Activated CD8-positive, alpha-beta T cell treated with anti-CD3 and anti-CD28 coated beads for 36 hours (primary cell): ENCODE results near the gene TMPRSS11A. TPM values are rescaled to one million over a fixed set of nuclear protein-coding genes. Genes with fewer than 3 reads are reported as not detected.

ENCODE experiments used
- ATAC-seq: fragments of 200-7000 bp; cut with Tn5 transposase; one replicate; pipeline ENCODE4 v1.10.0; 2021; ENCODE audit warnings: mild to moderate bottlenecking, moderate library complexity
- CTCF ChIA-PET: fragments of 350-600 bp; sonication (Branson Sonifier 250); formaldehyde crosslinking; loops from one replicate; lab custom pipeline; 2021; ENCODE audit warnings: antibody characterized with exemption; lab: Charles Lee
- POLR2A ChIA-PET: fragments of 350-600 bp; sonication (Branson Sonifier 250); formaldehyde crosslinking; loops from one replicate; lab custom pipeline; 2021; ENCODE audit warnings: antibody characterized with exemption; lab: Charles Lee
- DNase-seq: peaks from one replicate; pipeline ENCODE4 v3.0.0-alpha.2; 2020
- H3K27ac Mint-ChIP-seq: one replicate; pipeline ENCODE4 v1.8.0; 2021; ENCODE audit warnings: mild to moderate bottlenecking, mixed read lengths
- H3K27me3 Mint-ChIP-seq: one replicate; pipeline ENCODE4 v1.8.0; 2021; ENCODE audit warnings: mixed read lengths
- H3K36me3 Mint-ChIP-seq: one replicate; pipeline ENCODE4 v1.8.0; 2021; ENCODE audit warnings: low read depth, mixed read lengths
- H3K4me1 Mint-ChIP-seq: one replicate; pipeline ENCODE4 v1.8.0; 2021; ENCODE audit warnings: low read depth, mixed read lengths
- H3K4me3 Mint-ChIP-seq: one replicate; pipeline ENCODE4 v1.8.0; 2021; ENCODE audit warnings: mild to moderate bottlenecking, moderate library complexity, mixed read lengths
- H3K9me3 Mint-ChIP-seq: one replicate; pipeline ENCODE4 v1.8.0; 2021; ENCODE audit warnings: mixed read lengths
- intact Hi-C: fragments of 100-400 bp; cut with micrococcal nuclease; formaldehyde crosslinking; loops from one replicate; pipeline ENCODE4 v1.10.0; 2022
- total RNA-seq, 2 experiments: library from RNA; stranded (reverse); gene quantifications; one replicate each; pipeline ENCODE4 v1.2.3, GENCODE V29; 2021
- TF ChIP-seq, protein P1 (sequence below): fragments of 200-600 bp; IDR thresholded peaks from one replicate; pipeline ENCODE4 v1.8.0; 2022; ENCODE audit warnings: antibody characterized with exemption, mild to moderate bottlenecking

TMPRSS11A gene
- total RNA-seq, 2 experiments from 2014 or later = not detected

DNA sequence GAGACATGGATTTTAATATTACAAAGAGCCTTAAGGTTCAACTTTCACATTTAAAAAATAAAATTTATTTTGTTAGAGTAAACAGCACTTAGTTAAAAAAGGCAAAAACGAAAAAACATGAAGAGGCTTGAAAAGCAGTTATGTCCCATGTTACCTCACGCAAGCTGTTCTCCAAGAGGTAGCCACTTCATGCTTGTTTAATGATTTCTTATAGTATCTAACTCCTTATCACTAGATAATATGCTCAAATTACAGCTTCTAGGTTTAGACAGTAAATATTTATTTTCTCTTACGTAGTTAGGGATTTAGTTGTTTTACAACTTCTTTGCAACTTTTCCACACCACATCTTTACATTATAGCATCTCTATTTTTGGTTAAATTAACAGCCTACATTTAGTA, 51.7 kb downstream of the TMPRSS11A start:
- POLR2A ChIA-PET = no interaction called here
- TF ChIP-seq, protein P1, sequence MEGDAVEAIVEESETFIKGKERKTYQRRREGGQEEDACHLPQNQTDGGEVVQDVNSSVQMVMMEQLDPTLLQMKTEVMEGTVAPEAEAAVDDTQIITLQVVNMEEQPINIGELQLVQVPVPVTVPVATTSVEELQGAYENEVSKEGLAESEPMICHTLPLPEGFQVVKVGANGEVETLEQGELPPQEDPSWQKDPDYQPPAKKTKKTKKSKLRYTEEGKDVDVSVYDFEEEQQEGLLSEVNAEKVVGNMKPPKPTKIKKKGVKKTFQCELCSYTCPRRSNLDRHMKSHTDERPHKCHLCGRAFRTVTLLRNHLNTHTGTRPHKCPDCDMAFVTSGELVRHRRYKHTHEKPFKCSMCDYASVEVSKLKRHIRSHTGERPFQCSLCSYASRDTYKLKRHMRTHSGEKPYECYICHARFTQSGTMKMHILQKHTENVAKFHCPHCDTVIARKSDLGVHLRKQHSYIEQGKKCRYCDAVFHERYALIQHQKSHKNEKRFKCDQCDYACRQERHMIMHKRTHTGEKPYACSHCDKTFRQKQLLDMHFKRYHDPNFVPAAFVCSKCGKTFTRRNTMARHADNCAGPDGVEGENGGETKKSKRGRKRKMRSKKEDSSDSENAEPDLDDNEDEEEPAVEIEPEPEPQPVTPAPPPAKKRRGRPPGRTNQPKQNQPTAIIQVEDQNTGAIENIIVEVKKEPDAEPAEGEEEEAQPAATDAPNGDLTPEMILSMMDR = no peak
- H3K4me3 Mint-ChIP-seq = no peak overlapping the region
- intact Hi-C loops = loop anchor here (2.0 kb wide), 1 partner anchor 363 kb away; no protein-coding TSS in a partner anchor
- no peak for DNase-seq
- no peaks in the 10 kb centered on the region for H3K9me3 Mint-ChIP-seq
- H3K4me1 Mint-ChIP-seq = no peaks in the 10 kb centered on the region
- no peaks in the 10 kb centered on the region for H3K36me3 Mint-ChIP-seq
- H3K27me3 Mint-ChIP-seq = peaks cover 3% of the 10 kb centered on the region
- H3K27ac Mint-ChIP-seq = no peak overlapping the region
- ATAC-seq = no peak
- CTCF ChIA-PET = interaction anchor here (1.0 to 1.8 kb wide), 7 partner anchors 10 to 362 kb away, joined by 4 to 8 read pairs (median 4); no protein-coding TSS in a partner anchor

DNA sequence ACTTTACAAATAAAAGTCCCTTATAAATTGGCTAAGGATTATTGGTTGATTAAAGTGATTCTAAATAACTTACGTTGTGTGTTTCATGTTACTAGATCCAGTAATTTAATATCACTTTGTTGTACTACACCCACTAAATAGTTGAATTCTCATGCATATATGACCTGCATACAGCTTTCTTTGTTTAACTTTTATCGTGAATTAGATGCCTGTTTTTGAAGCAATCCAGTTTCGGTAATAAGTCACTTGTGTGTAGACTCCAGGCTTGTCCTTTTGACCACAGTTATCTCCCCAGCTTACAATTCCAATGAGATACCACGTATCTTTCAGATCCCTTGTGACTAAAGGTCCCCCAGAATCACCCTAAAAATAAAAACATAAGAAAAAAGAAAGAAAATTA, 52.2 kb downstream of the TMPRSS11A start:
- Mint-ChIP-seq H3K9me3 (peaks cover under 1% of the 10 kb centered on the region), H3K27me3 (peaks cover 3% of the 10 kb centered on the region), H3K4me1 (no peaks in the 10 kb centered on the region), H3K4me3 (no peak overlapping the region), H3K27ac (no peak overlapping the region), H3K36me3 (no peaks in the 10 kb centered on the region)
- intact Hi-C loops = loop anchor here (2.0 kb wide), 1 partner anchor 362 kb away; no protein-coding TSS in a partner anchor
- CTCF ChIA-PET = interaction anchor here (0.8 to 1.8 kb wide), 11 partner anchors 8 to 365 kb away, joined by 3 to 8 read pairs (median 4); no protein-coding TSS in a partner anchor
- POLR2A ChIA-PET = no interaction called here
- no peak for DNase-seq
- no peak for ATAC-seq
- TF ChIP-seq, protein P1 = no peak

- H3K4me3 Mint-ChIP-seq = no peak overlapping the region
- TF ChIP-seq, protein P1 = no peak
- H3K9me3 Mint-ChIP-seq = peaks cover 3% of the 10 kb centered on the region
- no peak overlapping the region for H3K27ac Mint-ChIP-seq
- H3K36me3 Mint-ChIP-seq = no peaks in the 10 kb centered on the region
- H3K4me1 Mint-ChIP-seq = no peaks in the 10 kb centered on the region
- POLR2A ChIA-PET = no interaction called here
- peaks cover 3% of the 10 kb centered on the region for H3K27me3 Mint-ChIP-seq
- intact Hi-C loops = loop anchor here (2.0 kb wide), 1 partner anchor 362 kb away; no protein-coding TSS in a partner anchor
- CTCF ChIA-PET = interaction anchor here (0.8 to 1.8 kb wide), 13 partner anchors 9 to 364 kb away, joined by 3 to 8 read pairs (median 4); no protein-coding TSS in a partner anchor
- ATAC-seq = no peak
- DNase-seq = no peak
Observed at GRCh38 chr4:67910585-67910905, 52.7 kb downstream of the TMPRSS11A start.

DNA sequence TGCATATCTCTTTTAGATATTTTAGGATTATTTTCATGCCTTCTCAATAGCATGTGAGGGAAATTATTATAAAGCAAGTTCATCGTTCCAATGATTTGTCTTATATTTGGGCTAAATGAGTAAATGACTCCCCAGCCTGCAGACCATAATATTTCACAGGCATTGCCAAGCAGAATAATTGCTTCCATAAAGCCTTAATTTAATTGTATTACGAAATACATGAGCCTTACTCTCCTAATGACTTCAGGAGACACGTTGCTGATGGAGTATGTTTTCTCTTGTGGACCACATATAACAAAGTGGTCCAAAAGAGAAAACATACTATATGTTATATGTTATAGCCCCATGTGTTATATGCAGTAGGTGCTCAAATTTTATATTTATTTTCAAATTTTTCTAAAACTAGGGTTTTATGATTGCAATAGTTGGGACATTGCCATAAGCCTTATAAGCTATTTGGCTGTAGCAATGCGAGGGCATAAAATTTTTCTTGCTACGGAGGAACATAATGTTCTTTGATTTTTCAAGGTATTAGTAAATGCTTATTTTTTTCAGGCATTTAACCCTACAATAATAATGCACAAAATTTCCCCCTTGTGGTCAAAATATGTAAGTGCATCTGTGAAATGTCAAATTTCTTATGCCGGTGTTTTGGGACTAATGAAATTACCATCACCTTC, 53.2 kb downstream of the TMPRSS11A start:
- no peak overlapping the region for H3K4me3 Mint-ChIP-seq
- ChIA-PET CTCF (interaction anchor here (0.8 to 1.6 kb wide), 6 partner anchors 10 to 358 kb away, joined by 3 to 7 read pairs (median 4); no protein-coding TSS in a partner anchor), POLR2A (no interaction called here)
- peaks cover 3% of the 10 kb centered on the region for H3K27me3 Mint-ChIP-seq
- no peak overlapping the region for H3K27ac Mint-ChIP-seq
- H3K36me3 Mint-ChIP-seq = no peaks in the 10 kb centered on the region
- ATAC-seq (no peak), DNase-seq (no peak)
- TF ChIP-seq, protein P1 = peak; percentile 88
- intact Hi-C loops = loop anchor here (2.0 kb wide), 1 partner anchor 361 kb away; no protein-coding TSS in a partner anchor
- H3K9me3 Mint-ChIP-seq = peaks cover 3% of the 10 kb centered on the region
- no peaks in the 10 kb centered on the region for H3K4me1 Mint-ChIP-seq

- H3K27me3 Mint-ChIP-seq = peaks cover 5% of the 10 kb centered on the region
- H3K4me1 Mint-ChIP-seq = no peaks in the 10 kb centered on the region
- POLR2A ChIA-PET = no interaction called here
- ATAC-seq (no peak), DNase-seq (no peak)
- no peak overlapping the region for H3K27ac Mint-ChIP-seq
- CTCF ChIA-PET = no interaction called here
- intact Hi-C loops = no loop called here
- H3K36me3 Mint-ChIP-seq = no peaks in the 10 kb centered on the region
- TF ChIP-seq, protein P1 = no peak
- H3K4me3 Mint-ChIP-seq = no peak overlapping the region
- peaks cover 3% of the 10 kb centered on the region for H3K9me3 Mint-ChIP-seq
Observed at GRCh38 chr4:67907650-67908049, 55.6 kb downstream of the TMPRSS11A start.
